Measurements from ENCODE around the gene SPOCK3.

DNA sequence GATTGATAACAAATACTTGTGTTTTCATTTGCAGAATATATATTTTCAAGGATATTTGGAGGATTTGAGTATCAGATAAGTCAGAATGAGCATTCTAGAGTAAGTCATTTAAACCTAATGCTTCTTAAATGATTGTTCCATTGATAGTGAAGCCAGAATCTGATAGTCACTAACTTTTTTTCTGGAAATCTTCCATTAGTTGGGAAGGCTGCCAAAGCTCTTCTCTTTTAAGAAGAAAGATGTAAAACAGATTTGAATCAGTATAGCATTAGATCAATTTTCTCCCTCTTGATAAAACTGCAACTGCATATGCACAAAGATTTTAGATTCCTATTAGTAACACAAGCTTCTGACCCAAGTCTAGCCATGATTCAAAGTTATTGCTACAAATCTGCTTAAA lies 256.7 kb downstream of the SPOCK3 start:
- TF ChIP-seq POLR2AphosphoS5 (IDR thresholded peaks at IDR 0.05; ENCODE audit: borderline replicate concordance, low read depth, low read length): no peak
- TF ChIP-seq FOXP2 (optimal IDR thresholded peaks at IDR 0.05; ENCODE audit: control extremely low read depth, extremely low read length, insufficient read depth): no peak
- no peak for TF ChIP-seq EZH2 (IDR thresholded peaks at IDR 0.05)
